ENCODE data around the gene RNF186.

RNF186 gene

DNA sequence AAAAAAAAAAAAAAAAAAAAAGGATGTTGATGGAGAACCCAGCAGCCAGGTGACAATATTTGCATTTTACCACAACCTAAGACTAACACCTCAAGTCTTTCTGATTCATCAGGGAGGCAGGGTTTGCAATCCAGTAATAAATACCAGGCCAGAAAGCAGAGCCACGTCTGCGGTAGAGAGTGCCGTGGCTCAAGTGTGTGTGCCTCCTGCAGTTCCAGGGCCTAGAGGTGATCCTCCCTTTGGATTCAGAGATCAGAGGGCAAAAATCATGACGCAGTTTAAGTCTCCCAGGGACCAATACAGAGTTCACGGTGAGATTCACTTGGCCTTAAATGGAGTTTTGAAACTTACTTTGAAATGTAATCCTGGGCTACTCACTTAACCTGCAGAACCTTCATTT is 50.2 kb downstream of the RNF186 start:
- no peaks in the 10 kb centered on the region for H3K27me3 ChIP-seq (ENCODE audit: insufficient read depth, poor library complexity, severe bottlenecking)
- DNase-seq (ENCODE audit: low read depth in 1 of 2, low spot score in 1 of 2): no peak
- H3K27ac ChIP-seq (replicated peaks): no peak overlapping the region
- H3K4me3 ChIP-seq (replicated peaks; ENCODE audit: insufficient read depth, low read length): no peak overlapping the region
- no peak for TF ChIP-seq GABPA (IDR thresholded peaks at IDR 0.05; ENCODE audit: low read depth)
- no peak for TF ChIP-seq SPI1 (IDR thresholded peaks at IDR 0.05; ENCODE audit: borderline replicate concordance, low read depth)
- TF ChIP-seq, protein P1, sequence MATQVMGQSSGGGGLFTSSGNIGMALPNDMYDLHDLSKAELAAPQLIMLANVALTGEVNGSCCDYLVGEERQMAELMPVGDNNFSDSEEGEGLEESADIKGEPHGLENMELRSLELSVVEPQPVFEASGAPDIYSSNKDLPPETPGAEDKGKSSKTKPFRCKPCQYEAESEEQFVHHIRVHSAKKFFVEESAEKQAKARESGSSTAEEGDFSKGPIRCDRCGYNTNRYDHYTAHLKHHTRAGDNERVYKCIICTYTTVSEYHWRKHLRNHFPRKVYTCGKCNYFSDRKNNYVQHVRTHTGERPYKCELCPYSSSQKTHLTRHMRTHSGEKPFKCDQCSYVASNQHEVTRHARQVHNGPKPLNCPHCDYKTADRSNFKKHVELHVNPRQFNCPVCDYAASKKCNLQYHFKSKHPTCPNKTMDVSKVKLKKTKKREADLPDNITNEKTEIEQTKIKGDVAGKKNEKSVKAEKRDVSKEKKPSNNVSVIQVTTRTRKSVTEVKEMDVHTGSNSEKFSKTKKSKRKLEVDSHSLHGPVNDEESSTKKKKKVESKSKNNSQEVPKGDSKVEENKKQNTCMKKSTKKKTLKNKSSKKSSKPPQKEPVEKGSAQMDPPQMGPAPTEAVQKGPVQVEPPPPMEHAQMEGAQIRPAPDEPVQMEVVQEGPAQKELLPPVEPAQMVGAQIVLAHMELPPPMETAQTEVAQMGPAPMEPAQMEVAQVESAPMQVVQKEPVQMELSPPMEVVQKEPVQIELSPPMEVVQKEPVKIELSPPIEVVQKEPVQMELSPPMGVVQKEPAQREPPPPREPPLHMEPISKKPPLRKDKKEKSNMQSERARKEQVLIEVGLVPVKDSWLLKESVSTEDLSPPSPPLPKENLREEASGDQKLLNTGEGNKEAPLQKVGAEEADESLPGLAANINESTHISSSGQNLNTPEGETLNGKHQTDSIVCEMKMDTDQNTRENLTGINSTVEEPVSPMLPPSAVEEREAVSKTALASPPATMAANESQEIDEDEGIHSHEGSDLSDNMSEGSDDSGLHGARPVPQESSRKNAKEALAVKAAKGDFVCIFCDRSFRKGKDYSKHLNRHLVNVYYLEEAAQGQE (IDR thresholded peaks at IDR 0.05; ENCODE audit: insufficient replicate concordance, low read depth): no peak
- TF ChIP-seq POLR2AphosphoS5 (IDR thresholded peaks at IDR 0.05; ENCODE audit: low read depth): no peak
- no peak for TF ChIP-seq CTCF (IDR thresholded peaks at IDR 0.05; ENCODE audit: insufficient read depth, low read length)

All from HL-60 (cell line).